GM23248 (cell line): ENCODE results near the gene PTPRE. TPM values are rescaled to one million over a fixed set of nuclear protein-coding genes. Genes with fewer than 3 reads are reported as not detected.

Experiments
- DNase-seq: peaks from one replicate; pipeline ENCODE4 v3.0.0-alpha.2; 2015
- H2AFZ ChIP-seq: fragments of 200-600 bp; sonication (generic); 2 replicates; pipeline ENCODE4 v1.6.1; 2016; ENCODE audit warnings: antibody characterized with exemption
- H3F3A ChIP-seq: fragments of 200-600 bp; sonication (generic); 2 replicates; pipeline ENCODE4 v1.6.1; 2016; ENCODE audit warnings: mild to moderate bottlenecking, antibody characterized with exemption, mixed run types; ENCODE audit not compliant: insufficient read depth
- H3K27ac ChIP-seq: fragments of 200-600 bp; sonication (generic); 2 replicates; pipeline ENCODE4 v1.5.1; 2016; ENCODE audit warnings: mild to moderate bottlenecking
- H3K27me3 ChIP-seq: fragments of 200-600 bp; sonication (generic); replicated peaks from 2 replicates; pipeline ENCODE4 v1.6.1; 2016; ENCODE audit warnings: mild to moderate bottlenecking; ENCODE audit not compliant: insufficient read depth
- H3K36me3 ChIP-seq: fragments of 200-600 bp; sonication (generic); 2 replicates; pipeline ENCODE4 v1.6.1; 2016; ENCODE audit warnings: low read depth, mild to moderate bottlenecking
- H3K4me1 ChIP-seq: fragments of 200-600 bp; sonication (generic); 2 replicates; pipeline ENCODE4 v1.6.1; 2016; ENCODE audit warnings: mild to moderate bottlenecking; ENCODE audit not compliant: insufficient read depth
- H3K4me2 ChIP-seq: fragments of 200-600 bp; sonication (generic); one replicate; pipeline ENCODE4 v1.6.1; 2016; ENCODE audit warnings: mild to moderate bottlenecking; ENCODE audit not compliant: unreplicated experiment
- H3K4me3 ChIP-seq: fragments of 200-600 bp; sonication (generic); 2 replicates; pipeline ENCODE4 v1.5.1; 2016; ENCODE audit warnings: mild to moderate bottlenecking
- H3K79me2 ChIP-seq: fragments of 200-600 bp; sonication (generic); 2 replicates; pipeline ENCODE4 v1.6.1; 2016; ENCODE audit warnings: mild to moderate bottlenecking; ENCODE audit not compliant: insufficient read depth
- H3K9ac ChIP-seq: fragments of 200-600 bp; sonication (generic); 2 replicates; pipeline ENCODE4 v1.6.1; 2016; ENCODE audit warnings: mild to moderate bottlenecking
- H3K9me2 ChIP-seq: fragments of 200-600 bp; sonication (generic); 2 replicates; pipeline ENCODE4 v1.6.1; 2016; ENCODE audit warnings: mixed run types, mild to moderate bottlenecking, moderate library complexity; ENCODE audit not compliant: insufficient read depth
- H3K9me3 ChIP-seq: fragments of 200-600 bp; sonication (generic); one replicate; pipeline ENCODE4 v1.6.1; 2017; ENCODE audit warnings: low read depth
- H4K20me1 ChIP-seq: fragments of 200-600 bp; sonication (generic); 2 replicates; pipeline ENCODE4 v1.6.0; 2016; ENCODE audit not compliant: insufficient read depth
- EZH2 ChIP-seq: fragments of 200-600 bp; sonication (generic); IDR thresholded peaks from 2 replicates; pipeline ENCODE4 v1.6.1; 2018; ENCODE audit warnings: antibody characterized with exemption, mild to moderate bottlenecking; ENCODE audit not compliant: insufficient read depth, poor library complexity, severe bottlenecking
- EZH2phosphoT487 ChIP-seq: fragments of 200-600 bp; sonication (generic); IDR thresholded peaks from 2 replicates; pipeline ENCODE4 v1.6.1; 2018; ENCODE audit warnings: antibody characterized with exemption, moderate library complexity, mild to moderate bottlenecking, low read depth; ENCODE audit not compliant: insufficient read depth
- WGBS, 2 experiments: methylation state at CpG; one replicate each; pipeline ENCODE4 v1.1.6; 2015 to 2017; ENCODE audit warnings: low lambda C conversion rate in 2 of 2, low coverage in 1 of 2; ENCODE audit errors: missing lambda C conversion rate in 2 of 2; 5-methylcytosine and 5-hydroxymethylcytosine counted together
- in situ Hi-C: fragments of 300-500 bp; cut with MboI; formaldehyde crosslinking; loops from 2 replicates; pipeline ENCODE4 v1.15.0; 2020
- polyA plus RNA-seq: library from polyadenylated mRNA; unstranded; fragments of >200 nt; fragmentation: Nextera tagmentation; extraction: Ambion mirVana; gene quantifications from 2 replicates; pipeline ENCODE4 v1.2.1, GENCODE V29; 2016
- total RNA-seq: library from RNA; depleted of rRNA; stranded (reverse); fragments of >200 nt; shearing (Covaris generic); gene quantifications from 2 replicates; pipeline ENCODE4 v1.2.3, GENCODE V29; 2014

Gene PTPRE
- total and polyA plus RNA-seq, 2 experiments from 2014 or later: 2.7 to 4.7 TPM

GRCh38 chr10:128018691-128019090, 111.8 kb downstream of the PTPRE start:
- no peak overlapping the region for H2AFZ ChIP-seq
- TF ChIP-seq EZH2: no peak
- no peak for TF ChIP-seq EZH2phosphoT487
- no peaks in the 10 kb centered on the region for H3K36me3 ChIP-seq
- H3K4me2 ChIP-seq: no peak overlapping the region
- no peaks in the 10 kb centered on the region for H3K27me3 ChIP-seq
- in situ Hi-C loops: no loop called here
- no peaks in the 10 kb centered on the region for H3K79me2 ChIP-seq
- WGBS, 2 experiments: 52 to 57% methylated on average over 2 of the region's 2 CpGs
- H3K9ac ChIP-seq: no peak overlapping the region
- DNase-seq: no peak
- no peaks in the 10 kb centered on the region for H3F3A ChIP-seq
- no peaks in the 10 kb centered on the region for H3K9me2 ChIP-seq
- no peaks in the 10 kb centered on the region for H4K20me1 ChIP-seq
- no peak overlapping the region for H3K27ac ChIP-seq
- no peak overlapping the region for H3K4me3 ChIP-seq
- H3K4me1 ChIP-seq: no peaks in the 10 kb centered on the region
- no peaks in the 10 kb centered on the region for H3K9me3 ChIP-seq

GRCh38 chr10:128022261-128023196, 115.6 kb downstream of the PTPRE start:
- H3K27ac ChIP-seq: no peak overlapping the region
- H3K27me3 ChIP-seq: no peaks in the 10 kb centered on the region
- no peak overlapping the region for H3K9ac ChIP-seq
- no peaks in the 10 kb centered on the region for H3K9me2 ChIP-seq
- no peaks in the 10 kb centered on the region for H3K4me1 ChIP-seq
- H3K79me2 ChIP-seq: no peaks in the 10 kb centered on the region
- H3F3A ChIP-seq: no peaks in the 10 kb centered on the region; the same call in 1 of the 2 replicates
- no peaks in the 10 kb centered on the region for H4K20me1 ChIP-seq
- DNase-seq: no peak
- no peaks in the 10 kb centered on the region for H3K9me3 ChIP-seq
- no peak overlapping the region for H3K4me2 ChIP-seq
- no peak overlapping the region for H3K4me3 ChIP-seq
- no peaks in the 10 kb centered on the region for H3K36me3 ChIP-seq
- TF ChIP-seq EZH2phosphoT487 (no peak), EZH2 (no peak)
- H2AFZ ChIP-seq: no peak overlapping the region
- in situ Hi-C loops: no loop called here
- whole genome bisulfite sequencing, 2 experiments: 68 to 74% methylated on average over 19 of the region's 19 CpGs

- no peaks in the 10 kb centered on the region for H3K79me2 ChIP-seq
- WGBS, 2 experiments: 67 to 72% methylated on average over 8 of the region's 8 CpGs
- in situ Hi-C loops: no loop called here
- H3K9me2 ChIP-seq: no peaks in the 10 kb centered on the region
- H3K27me3 ChIP-seq: no peaks in the 10 kb centered on the region
- H3K4me2 ChIP-seq: no peak overlapping the region
- H2AFZ ChIP-seq: no peak overlapping the region
- H3F3A ChIP-seq: no peaks in the 10 kb centered on the region; the same call in 1 of the 2 replicates
- DNase-seq: no peak
- H3K36me3 ChIP-seq: no peaks in the 10 kb centered on the region
- no peak overlapping the region for H3K9ac ChIP-seq
- no peaks in the 10 kb centered on the region for H3K4me1 ChIP-seq
- H4K20me1 ChIP-seq: no peaks in the 10 kb centered on the region
- no peaks in the 10 kb centered on the region for H3K9me3 ChIP-seq
- no peak overlapping the region for H3K4me3 ChIP-seq
- H3K27ac ChIP-seq: no peak overlapping the region
- TF ChIP-seq EZH2phosphoT487 (no peak), EZH2 (no peak)
These were observed 117.5 kb downstream of the PTPRE start for GRCh38 chr10:128024426-128024825.

- Histone ChIP-seq H3K9me2 (no peaks in the 10 kb centered on the region), H3K4me2 (no peak overlapping the region), H3K9ac (no peak overlapping the region), H3K79me2 (no peaks in the 10 kb centered on the region), H4K20me1 (no peaks in the 10 kb centered on the region), H3K36me3 (no peaks in the 10 kb centered on the region), H3F3A (no peaks in the 10 kb centered on the region; the same call in 1 of the 2 replicates), H3K27me3 (no peaks in the 10 kb centered on the region), H2AFZ (no peak overlapping the region), H3K4me3 (no peak overlapping the region), H3K4me1 (no peaks in the 10 kb centered on the region), H3K9me3 (no peaks in the 10 kb centered on the region), H3K27ac (no peak overlapping the region)
- no peak for TF ChIP-seq EZH2phosphoT487
- TF ChIP-seq EZH2: no peak
- 82 to 90% methylated on average over 8 of the region's 8 CpGs for WGBS, 2 experiments
- in situ Hi-C loops: no loop called here
- no peak for DNase-seq
These were observed 118.5 kb downstream of the PTPRE start for GRCh38 chr10:128025437-128025836.
